ENCODE measurements around the gene LACTB.

GRCh38 chr15:63094495-63094931, 27.1 kb upstream of the LACTB start:
- TF ChIP-seq CTCF (conservative IDR thresholded peaks at IDR 0.05 in 1 of 2, IDR thresholded peaks at IDR 0.05 in 1 of 2; ENCODE audit: low read depth in 1 of 2, low read length in 2 of 2) (no peak), EZH2 (IDR thresholded peaks at IDR 0.05; ENCODE audit: low read length, missing control alignments) (no peak)

All from fibroblast of lung (primary cell).